ENCODE results near the gene ZBED2. TPM values are rescaled to one million over a fixed set of nuclear protein-coding genes. Genes with fewer than 3 reads are reported as not detected.

Gene ZBED2
- total RNA-seq, 1 donor from 2014 or later, result not detected

DNA sequence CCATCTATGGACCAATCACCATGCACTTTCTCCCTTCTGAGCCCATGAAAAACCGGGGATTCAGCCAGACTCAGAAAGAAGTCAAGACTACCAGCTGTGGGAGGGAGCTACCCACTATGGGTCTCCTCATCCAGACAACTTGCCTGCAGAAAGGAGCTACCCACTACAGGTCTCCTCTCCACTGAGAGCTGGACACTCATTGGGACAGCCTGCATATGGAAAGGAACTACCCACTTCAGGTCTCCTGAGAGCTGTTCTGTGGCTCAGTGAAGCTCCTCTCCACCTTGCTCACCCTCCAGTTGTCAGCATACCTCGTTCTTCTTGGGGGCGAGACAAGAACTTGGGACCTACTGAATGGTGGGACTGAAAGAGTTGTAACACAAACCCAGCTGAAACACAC lies 22.3 kb upstream of the ZBED2 start:
- H3K4me3 Mint-ChIP-seq (ENCODE audit: low read depth), result no peak overlapping the region
- TF ChIP-seq, protein P1, sequence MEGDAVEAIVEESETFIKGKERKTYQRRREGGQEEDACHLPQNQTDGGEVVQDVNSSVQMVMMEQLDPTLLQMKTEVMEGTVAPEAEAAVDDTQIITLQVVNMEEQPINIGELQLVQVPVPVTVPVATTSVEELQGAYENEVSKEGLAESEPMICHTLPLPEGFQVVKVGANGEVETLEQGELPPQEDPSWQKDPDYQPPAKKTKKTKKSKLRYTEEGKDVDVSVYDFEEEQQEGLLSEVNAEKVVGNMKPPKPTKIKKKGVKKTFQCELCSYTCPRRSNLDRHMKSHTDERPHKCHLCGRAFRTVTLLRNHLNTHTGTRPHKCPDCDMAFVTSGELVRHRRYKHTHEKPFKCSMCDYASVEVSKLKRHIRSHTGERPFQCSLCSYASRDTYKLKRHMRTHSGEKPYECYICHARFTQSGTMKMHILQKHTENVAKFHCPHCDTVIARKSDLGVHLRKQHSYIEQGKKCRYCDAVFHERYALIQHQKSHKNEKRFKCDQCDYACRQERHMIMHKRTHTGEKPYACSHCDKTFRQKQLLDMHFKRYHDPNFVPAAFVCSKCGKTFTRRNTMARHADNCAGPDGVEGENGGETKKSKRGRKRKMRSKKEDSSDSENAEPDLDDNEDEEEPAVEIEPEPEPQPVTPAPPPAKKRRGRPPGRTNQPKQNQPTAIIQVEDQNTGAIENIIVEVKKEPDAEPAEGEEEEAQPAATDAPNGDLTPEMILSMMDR (IDR thresholded peaks at IDR 0.05; ENCODE audit: unreplicated experiment), result no peak
- peaks cover 7% of the 10 kb centered on the region for H3K27me3 Mint-ChIP-seq
- H3K36me3 Mint-ChIP-seq (ENCODE audit: insufficient read depth), result no peaks in the 10 kb centered on the region
- H3K27ac Mint-ChIP-seq, result no peak overlapping the region
- no peaks in the 10 kb centered on the region for H3K4me1 Mint-ChIP-seq (ENCODE audit: low read depth)
- DNase-seq (ENCODE audit: low spot score, unreplicated experiment), result no peak
- no peaks in the 10 kb centered on the region for H3K9me3 Mint-ChIP-seq (ENCODE audit: low read depth)

DNA sequence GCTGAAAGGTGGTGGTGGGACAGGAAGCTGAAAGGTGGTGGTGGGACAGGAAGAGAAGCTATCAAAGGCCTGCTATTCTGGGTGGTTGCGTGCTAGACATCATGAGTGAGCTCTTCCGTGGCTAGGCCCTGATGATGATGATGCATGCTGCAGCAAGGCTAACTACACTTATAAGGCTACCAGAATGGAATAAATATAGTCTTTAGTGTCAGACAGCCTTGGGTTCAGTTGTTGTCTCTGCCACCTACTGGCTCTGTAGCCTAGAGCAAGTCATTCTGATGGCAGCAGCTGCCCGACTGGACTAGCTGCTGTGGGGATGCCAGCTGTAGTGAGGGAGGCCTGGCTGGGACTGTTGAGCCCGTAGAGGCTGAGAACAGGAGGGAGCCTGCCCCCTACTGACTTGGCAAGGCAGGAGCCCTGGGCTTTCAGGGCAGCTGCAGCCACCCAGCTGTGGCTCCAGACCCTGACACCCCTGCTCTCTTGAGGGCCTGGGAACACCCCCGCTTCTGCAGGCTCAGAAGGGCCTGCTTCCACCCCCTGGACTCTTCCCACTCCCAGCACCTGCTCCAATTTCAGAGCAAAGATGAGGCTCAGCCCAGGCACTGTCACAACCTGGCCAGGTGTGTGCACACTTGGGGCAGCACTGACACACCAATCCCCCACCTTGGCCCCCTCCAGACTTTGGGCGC lies 21.4 kb upstream of the ZBED2 start:
- no peak overlapping the region for H3K27ac Mint-ChIP-seq

DNA sequence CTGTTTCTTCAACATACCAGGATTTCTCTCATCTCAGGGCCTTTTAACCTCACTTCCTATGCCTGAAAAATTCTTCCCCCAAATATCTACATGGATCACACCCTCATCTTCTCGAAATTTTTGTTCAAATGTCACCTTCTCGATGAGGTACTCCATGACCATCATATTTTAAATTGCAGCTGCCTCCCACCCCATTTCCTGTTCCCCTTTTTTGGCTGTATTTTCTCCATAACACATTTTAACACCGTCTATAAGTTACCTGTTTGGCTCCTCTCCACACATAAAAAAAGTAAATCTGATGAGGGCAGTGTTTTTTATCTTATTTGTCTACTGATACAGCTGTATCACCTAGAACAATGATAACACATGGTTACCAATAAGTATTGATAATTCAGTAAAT lies 20.7 kb upstream of the ZBED2 start:
- TF ChIP-seq, protein P1 (IDR thresholded peaks at IDR 0.05; ENCODE audit: unreplicated experiment), result no peak
- H3K36me3 Mint-ChIP-seq (ENCODE audit: insufficient read depth), result no peaks in the 10 kb centered on the region
- H3K4me3 Mint-ChIP-seq (ENCODE audit: low read depth), result no peak overlapping the region
- no peak for DNase-seq (ENCODE audit: low spot score, unreplicated experiment)
- peaks cover 17% of the 10 kb centered on the region for H3K27me3 Mint-ChIP-seq
- H3K9me3 Mint-ChIP-seq (ENCODE audit: low read depth), result no peaks in the 10 kb centered on the region
- H3K27ac Mint-ChIP-seq, result no peak overlapping the region
- H3K4me1 Mint-ChIP-seq (ENCODE audit: low read depth), result no peaks in the 10 kb centered on the region

More for the DNA sequence above, 21.4 kb upstream of the ZBED2 start:
- DNase-seq (ENCODE audit: low spot score, unreplicated experiment), result no peak
- TF ChIP-seq, protein P1 (IDR thresholded peaks at IDR 0.05; ENCODE audit: unreplicated experiment), result no peak
- peaks cover 10% of the 10 kb centered on the region for H3K27me3 Mint-ChIP-seq
- no peaks in the 10 kb centered on the region for H3K9me3 Mint-ChIP-seq (ENCODE audit: low read depth)
- no peaks in the 10 kb centered on the region for H3K36me3 Mint-ChIP-seq (ENCODE audit: insufficient read depth)
- no peak overlapping the region for H3K4me3 Mint-ChIP-seq (ENCODE audit: low read depth)
- no peaks in the 10 kb centered on the region for H3K4me1 Mint-ChIP-seq (ENCODE audit: low read depth)

DNA sequence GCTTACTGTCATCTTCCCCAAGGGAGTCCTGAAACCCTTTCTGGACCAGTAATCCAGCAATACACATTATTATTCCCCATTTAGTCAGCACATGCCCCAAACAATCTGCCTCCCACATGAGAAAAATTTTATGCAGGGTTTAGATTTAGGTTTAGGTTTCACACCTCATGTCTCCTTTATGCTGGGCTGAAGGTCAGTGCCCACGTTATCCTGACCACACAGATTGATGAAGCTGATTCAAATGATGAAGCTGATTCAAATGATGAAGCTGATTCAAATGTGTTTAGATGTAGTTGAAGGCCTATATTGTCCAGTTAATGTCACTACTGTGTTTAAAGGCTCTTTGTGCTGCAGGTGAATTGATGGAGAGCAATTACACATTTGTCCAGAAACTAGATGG lies 18.1 kb upstream of the ZBED2 start:
- Mint-ChIP-seq H3K27me3 (peaks cover 29% of the 10 kb centered on the region), H3K4me1 (ENCODE audit: low read depth) (no peaks in the 10 kb centered on the region), H3K9me3 (ENCODE audit: low read depth) (no peaks in the 10 kb centered on the region), H3K27ac (no peak overlapping the region), H3K4me3 (ENCODE audit: low read depth) (no peak overlapping the region), H3K36me3 (ENCODE audit: insufficient read depth) (no peaks in the 10 kb centered on the region)
- no peak for DNase-seq (ENCODE audit: low spot score, unreplicated experiment)
- TF ChIP-seq, protein P1 (IDR thresholded peaks at IDR 0.05; ENCODE audit: unreplicated experiment), result no peak

DNA sequence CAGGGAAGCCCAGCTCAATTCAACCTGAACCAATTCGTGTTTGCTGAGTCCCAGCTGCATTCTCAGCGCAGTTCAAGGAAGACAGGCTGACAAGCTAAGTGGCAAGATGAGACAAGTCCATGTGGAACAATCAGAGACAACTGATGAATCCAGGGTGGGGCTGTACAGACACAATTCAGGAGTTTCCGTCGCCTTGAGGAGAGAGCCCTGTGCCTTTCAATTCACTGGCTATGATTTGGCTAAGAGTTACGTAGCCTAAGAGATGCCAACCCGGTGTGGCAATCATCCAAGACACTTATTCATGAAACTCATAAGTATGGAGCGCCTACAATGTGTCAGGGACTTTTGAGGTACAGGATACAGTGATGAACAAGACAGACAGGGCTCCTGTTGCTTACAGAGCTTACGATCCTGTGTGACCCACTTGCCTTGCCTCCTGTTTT lies 15.5 kb upstream of the ZBED2 start:
- Mint-ChIP-seq H3K27me3 (peaks cover 31% of the 10 kb centered on the region), H3K4me1 (ENCODE audit: low read depth) (peaks cover 10% of the 10 kb centered on the region), H3K9me3 (ENCODE audit: low read depth) (no peaks in the 10 kb centered on the region), H3K36me3 (ENCODE audit: insufficient read depth) (no peaks in the 10 kb centered on the region), H3K4me3 (ENCODE audit: low read depth) (no peak overlapping the region), H3K27ac (no peak overlapping the region)
- no peak for DNase-seq (ENCODE audit: low spot score, unreplicated experiment)
- TF ChIP-seq, protein P1 (IDR thresholded peaks at IDR 0.05; ENCODE audit: unreplicated experiment), result no peak

All from progenitor cell of endocrine pancreas (in vitro differentiated cells).